Transverse colon (tissue), 4 donors: ENCODE data around the gene MED15.

ENCODE experiments used
- CTCF ChIP-seq, 5 experiments: fragments of 200-600 bp in 3 of 5; fragments of 450-650 bp in 2 of 5; sonication (generic) in 3 of 5; IDR thresholded peaks; 1 replicate in 2 of 5; 2 replicates in 3 of 5; pipeline ENCODE4 v1.5.1; 2016 to 2017; ENCODE audit warnings: antibody characterized with exemption in 5 of 5, inconsistent platforms in 3 of 5, mild to moderate bottlenecking in 2 of 5, moderate library complexity in 1 of 5
- EP300 ChIP-seq: sonication (generic); formaldehyde crosslinking; IDR thresholded peaks from one replicate; pipeline ENCODE4 v1.6.1; 2017; ENCODE audit warnings: antibody characterized with exemption, low read depth
- POLR2AphosphoS5 ChIP-seq, 3 donors: sonication (generic); formaldehyde crosslinking; IDR thresholded peaks; one replicate each; pipeline ENCODE4 v1.6.1; 2016; ENCODE audit warnings: antibody characterized with exemption in 3 of 3

GRCh38 chr22:20542055-20542454 is 34.6 kb downstream of the MED15 start:
- no peak for TF ChIP-seq CTCF (IDR thresholded peaks at IDR 0.05)
- no peak for TF ChIP-seq EP300
- TF ChIP-seq POLR2AphosphoS5 (IDR thresholded peaks at IDR 0.05) = no peak
